CD1c-positive myeloid dendritic cell (primary cell): Measurements from ENCODE around the gene EDN1.
"Not testable (repeated sequence)": the region's sequence is repeated elsewhere in the genome, so short reads cannot be mapped to it uniquely, and the experiment has no call there.

Experiments used
- DNase-seq: peaks from one replicate; pipeline ENCODE4 v3.0.0-alpha.2; 2016; ENCODE audit errors: extremely low spot score

The EDN1 gene

GRCh38 chr6:12324748-12325147 is 34.6 kb downstream of the EDN1 start:
- DNase-seq = no peak

GRCh38 chr6:12325872-12326271 is 35.7 kb downstream of the EDN1 start:
- DNase-seq = no peak

- DNase-seq = no peak
Observed at GRCh38 chr6:12327391-12327790, 37.2 kb downstream of the EDN1 start.

DNA sequence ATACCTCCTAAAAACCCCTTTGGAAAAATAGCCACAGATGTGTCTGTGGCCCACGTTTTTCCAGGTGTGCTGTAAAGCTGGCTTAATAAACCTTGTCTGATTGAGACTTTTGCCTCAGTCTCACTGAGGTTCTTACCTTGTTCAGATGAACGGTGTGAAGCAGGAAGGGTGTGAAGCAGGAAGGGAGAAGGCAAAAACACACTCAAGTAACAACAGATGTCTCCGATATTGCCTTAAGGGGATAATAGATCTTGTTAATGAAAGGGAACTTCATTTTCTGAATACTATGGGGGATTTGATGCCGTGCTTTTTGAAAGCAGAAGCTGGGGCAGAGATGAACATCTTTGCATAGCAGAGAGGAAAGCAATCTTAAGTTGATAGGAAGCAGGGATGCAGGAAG is 37.8 kb downstream of the EDN1 start:
- no peak for DNase-seq

- no peak for DNase-seq
Observed at GRCh38 chr6:12328701-12329100, 38.5 kb downstream of the EDN1 start.

- DNase-seq = no peak
Observed at GRCh38 chr6:12331474-12331873, 41.3 kb downstream of the EDN1 start.

GRCh38 chr6:12331951-12332749 is 42.0 kb downstream of the EDN1 start:
- DNase-seq = peak; percentile 22

GRCh38 chr6:12332750-12333079 is 42.6 kb downstream of the EDN1 start:
- DNase-seq = not testable (repeated sequence)

DNA sequence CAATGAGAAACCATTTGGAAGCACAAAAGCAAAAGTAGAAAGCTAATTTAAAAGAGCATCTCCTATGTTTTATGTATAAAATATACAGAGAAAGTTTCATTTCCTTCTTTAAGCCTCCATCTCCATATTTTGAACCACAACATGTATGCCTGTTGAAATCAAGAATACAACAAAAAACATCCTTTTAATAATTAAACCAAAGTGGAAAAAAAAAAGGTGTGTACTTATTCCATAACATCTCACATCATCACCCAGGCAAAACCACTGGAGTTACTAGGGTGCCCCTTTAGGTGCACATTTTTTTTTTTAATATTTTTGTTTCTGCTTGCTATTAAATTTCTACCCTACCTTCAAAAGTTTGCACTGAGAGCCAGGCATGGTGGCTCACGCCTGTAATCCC is 43.0 kb downstream of the EDN1 start:
- no peak for DNase-seq

- DNase-seq = no peak
Observed at GRCh38 chr6:12334526-12335130, 44.5 kb downstream of the EDN1 start.

DNA sequence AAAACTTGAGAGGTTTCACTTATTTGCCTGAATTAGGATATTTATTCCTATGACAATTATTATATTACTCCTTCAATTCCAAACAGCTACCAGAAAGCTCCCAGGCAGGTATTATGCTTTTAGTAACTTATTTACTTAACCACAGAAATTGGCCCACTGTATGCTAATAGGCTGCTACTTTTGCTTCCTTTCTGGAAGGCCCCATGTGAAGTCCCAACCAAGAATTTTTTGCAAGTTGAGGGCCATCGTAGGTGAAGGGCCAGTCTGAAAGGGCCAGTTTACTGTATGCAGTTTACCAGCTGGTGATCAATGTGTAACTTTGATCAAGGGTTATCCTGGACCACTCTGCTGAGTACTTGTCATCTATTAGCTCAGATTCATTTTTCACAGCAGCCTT is 45.0 kb downstream of the EDN1 start:
- DNase-seq = no peak

DNA sequence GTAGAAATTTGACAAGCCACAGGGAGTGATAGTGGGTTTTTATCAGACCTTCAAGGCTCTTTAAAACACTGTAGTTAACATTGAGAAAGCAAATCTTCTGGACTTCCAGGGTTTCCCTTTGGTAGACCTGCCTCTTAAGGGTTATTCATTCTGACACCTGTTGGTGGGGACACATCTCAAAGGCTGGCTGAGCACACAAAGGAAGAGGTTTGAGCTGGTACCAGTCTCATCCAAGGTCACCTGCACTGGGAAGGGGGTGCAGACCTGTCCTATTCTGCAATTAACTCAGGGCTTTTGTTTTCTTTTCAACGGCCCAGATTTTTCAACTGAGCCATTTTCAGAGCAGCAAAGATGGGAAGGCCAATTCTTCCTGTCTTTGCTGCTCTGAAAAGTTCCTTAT is 45.6 kb downstream of the EDN1 start:
- no peak for DNase-seq

DNA sequence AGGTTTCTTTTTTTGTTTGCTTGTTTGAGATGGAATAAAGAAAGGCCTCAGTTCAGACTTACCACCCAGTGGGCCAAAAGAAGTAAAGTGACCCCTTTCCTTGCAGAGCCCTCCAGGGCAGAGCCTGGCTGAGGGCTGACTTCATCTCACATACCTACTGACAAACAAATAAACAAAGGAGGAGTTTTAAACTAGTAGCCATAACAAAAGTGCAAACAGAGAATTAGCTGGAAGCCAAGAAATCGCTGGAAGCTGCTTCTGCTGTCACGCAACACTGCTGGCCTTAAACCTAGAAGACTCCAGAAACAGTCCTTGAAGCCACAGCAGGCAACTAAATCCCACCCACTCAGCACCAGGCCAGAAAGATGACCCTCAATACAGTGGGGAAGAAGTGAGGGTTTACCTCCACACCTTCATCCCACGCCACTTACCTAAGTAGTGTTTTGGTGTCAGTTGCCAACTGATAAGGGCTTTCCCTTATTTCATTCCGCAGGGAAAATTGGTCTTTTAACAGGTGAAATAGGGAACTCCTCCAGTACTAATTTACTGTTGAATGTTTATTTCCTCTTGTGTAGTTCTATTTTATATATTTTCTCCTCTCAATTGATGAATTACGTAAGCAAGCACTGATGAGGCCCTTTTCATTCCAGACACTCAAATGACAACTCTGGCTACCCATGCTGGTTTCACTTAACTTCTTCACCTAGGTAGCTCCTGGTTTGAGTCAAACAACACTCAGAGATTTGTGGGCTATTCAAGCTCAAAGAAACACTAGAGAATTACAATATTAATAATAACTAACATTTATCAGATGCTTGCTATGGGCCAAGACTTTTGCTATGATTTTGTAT is 46.2 kb downstream of the EDN1 start:
- DNase-seq = no peak

- DNase-seq = no peak
Observed at GRCh38 chr6:12339022-12339421, 48.9 kb downstream of the EDN1 start.

- no peak for DNase-seq
Observed at GRCh38 chr6:12339808-12340487, 49.8 kb downstream of the EDN1 start.

- no peak for DNase-seq
Observed at GRCh38 chr6:12340488-12340818, 50.3 kb downstream of the EDN1 start.

- no peak for DNase-seq
Observed at GRCh38 chr6:12342664-12343063, 52.5 kb downstream of the EDN1 start.

DNA sequence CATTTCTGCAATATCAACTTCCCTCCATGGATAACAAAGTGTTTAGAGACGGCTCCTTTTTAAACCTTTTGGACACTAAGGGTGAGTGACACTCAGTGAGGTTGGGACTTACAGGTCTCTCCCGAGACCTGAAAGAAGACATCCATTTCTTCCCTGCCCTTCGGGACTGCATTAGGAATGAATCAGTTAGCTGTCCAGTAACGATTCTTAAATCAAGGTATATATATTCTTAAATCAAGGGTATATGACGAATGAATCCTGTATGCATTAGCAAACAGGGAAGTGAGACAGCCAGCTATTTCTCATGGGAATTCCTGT is 52.9 kb downstream of the EDN1 start:
- peak; percentile 56 for DNase-seq

- no peak for DNase-seq
Observed at GRCh38 chr6:12343440-12344162, 53.4 kb downstream of the EDN1 start.

- no peak for DNase-seq
Observed at GRCh38 chr6:12344296-12344695, 54.1 kb downstream of the EDN1 start.

GRCh38 chr6:12344961-12345693 is 55.0 kb downstream of the EDN1 start:
- DNase-seq = no peak
